Brain microvascular endothelial cell (primary cell): ENCODE measurements around the gene CDV3.
"Not testable (repeated sequence)": the region's sequence is repeated elsewhere in the genome, so short reads cannot be mapped to it uniquely, and the experiment has no call there.

Source experiments
- DNase-seq: peaks from one replicate; pipeline ENCODE4 v3.0.0-alpha.2; 2020
- H3K27ac ChIP-seq: fragments of 250-450 bp; sonication (Bioruptor Pico); 2 replicates; pipeline ENCODE4 v1.5.1; 2020; ENCODE audit warnings: mild to moderate bottlenecking, moderate library complexity
- H3K27me3 ChIP-seq: fragments of 250-450 bp; sonication (Bioruptor Pico); replicated peaks from 2 replicates; pipeline ENCODE4 v1.5.1; 2020; ENCODE audit warnings: mild to moderate bottlenecking
- H3K36me3 ChIP-seq: fragments of 250-450 bp; sonication (Bioruptor Pico); replicated peaks from 2 replicates; pipeline ENCODE4 v1.5.1; 2020; ENCODE audit warnings: mild to moderate bottlenecking
- H3K4me3 ChIP-seq: 2 replicates; pipeline ENCODE4 v1.5.1; 2011; ENCODE audit warnings: low read depth, mild to moderate bottlenecking, control low read depth, low read length, moderate library complexity
- in situ Hi-C: cut with HindIII; loops from 2 replicates; pipeline ENCODE4 v1.10.0; 2017; ENCODE audit warnings: low sequenced_read_pairs, low pct_ligation_motif_present
- TF ChIP-seq, protein P1 (sequence below): IDR thresholded peaks from 2 replicates; pipeline ENCODE4 v1.5.1; 2011; ENCODE audit warnings: low read depth, mild to moderate bottlenecking, moderate library complexity, low read length, control low read depth, inconsistent platforms; ENCODE audit errors: missing control alignments

CDV3 gene

DNA sequence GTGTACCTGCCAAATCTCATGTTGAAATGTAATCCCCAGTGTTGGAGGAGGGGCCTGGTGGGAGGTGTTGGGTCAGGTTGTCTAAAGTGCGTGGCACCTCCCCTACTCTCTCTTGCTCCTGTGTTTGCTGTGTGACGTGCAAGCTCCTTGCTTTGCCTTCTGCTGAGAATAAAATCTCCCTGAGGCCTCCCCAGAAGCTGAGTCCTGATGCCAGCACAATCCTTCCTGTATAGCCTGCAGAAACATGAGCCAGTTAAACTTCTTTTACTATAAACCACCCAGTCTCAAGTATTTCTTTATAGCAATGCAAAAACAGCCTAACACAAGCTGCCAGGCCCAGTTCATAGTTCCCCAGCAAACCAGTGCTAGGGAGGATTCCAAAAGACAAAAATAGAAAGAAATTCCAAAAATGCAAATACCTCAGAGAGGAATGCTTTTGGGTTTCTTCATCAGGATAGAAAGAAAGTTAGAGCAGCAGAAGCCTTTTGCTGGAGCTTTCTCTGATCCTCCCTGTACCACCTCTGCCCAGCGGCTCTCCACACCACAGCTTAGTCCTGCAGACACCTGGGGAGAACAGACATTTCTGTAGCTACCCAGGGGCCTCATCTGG lies 25.9 kb upstream of the CDV3 start:
- in situ Hi-C loops: no loop called here
- no peak overlapping the region for H3K27ac ChIP-seq
- H3K27me3 ChIP-seq: no peaks in the 10 kb centered on the region
- TF ChIP-seq, protein P1, sequence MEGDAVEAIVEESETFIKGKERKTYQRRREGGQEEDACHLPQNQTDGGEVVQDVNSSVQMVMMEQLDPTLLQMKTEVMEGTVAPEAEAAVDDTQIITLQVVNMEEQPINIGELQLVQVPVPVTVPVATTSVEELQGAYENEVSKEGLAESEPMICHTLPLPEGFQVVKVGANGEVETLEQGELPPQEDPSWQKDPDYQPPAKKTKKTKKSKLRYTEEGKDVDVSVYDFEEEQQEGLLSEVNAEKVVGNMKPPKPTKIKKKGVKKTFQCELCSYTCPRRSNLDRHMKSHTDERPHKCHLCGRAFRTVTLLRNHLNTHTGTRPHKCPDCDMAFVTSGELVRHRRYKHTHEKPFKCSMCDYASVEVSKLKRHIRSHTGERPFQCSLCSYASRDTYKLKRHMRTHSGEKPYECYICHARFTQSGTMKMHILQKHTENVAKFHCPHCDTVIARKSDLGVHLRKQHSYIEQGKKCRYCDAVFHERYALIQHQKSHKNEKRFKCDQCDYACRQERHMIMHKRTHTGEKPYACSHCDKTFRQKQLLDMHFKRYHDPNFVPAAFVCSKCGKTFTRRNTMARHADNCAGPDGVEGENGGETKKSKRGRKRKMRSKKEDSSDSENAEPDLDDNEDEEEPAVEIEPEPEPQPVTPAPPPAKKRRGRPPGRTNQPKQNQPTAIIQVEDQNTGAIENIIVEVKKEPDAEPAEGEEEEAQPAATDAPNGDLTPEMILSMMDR: no peak
- DNase-seq: no peak
- no peak overlapping the region for H3K4me3 ChIP-seq
- H3K36me3 ChIP-seq: no peaks in the 10 kb centered on the region

DNA sequence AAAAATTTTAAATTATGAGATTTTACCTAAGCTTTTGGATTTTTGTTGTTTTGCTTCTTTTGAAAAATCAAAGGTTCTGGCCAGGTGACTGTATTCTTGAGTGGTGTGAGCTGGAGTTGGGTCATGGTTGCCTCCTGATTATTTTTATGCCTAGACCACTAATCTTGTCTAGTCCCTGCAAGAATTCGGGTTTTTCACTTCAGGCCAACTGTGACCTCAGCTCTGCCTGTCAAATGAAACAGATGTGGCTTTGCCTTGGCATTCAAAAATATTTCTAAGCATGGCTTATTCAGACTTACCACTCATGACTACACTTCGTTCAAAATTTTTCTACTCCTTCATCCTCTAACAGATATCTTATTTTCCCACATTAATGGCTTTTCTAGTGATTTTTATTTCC lies 25.4 kb upstream of the CDV3 start:
- no peak overlapping the region for H3K27ac ChIP-seq
- no peak overlapping the region for H3K4me3 ChIP-seq
- TF ChIP-seq, protein P1: no peak
- H3K36me3 ChIP-seq: no peaks in the 10 kb centered on the region
- DNase-seq: no peak
- in situ Hi-C loops: no loop called here
- no peaks in the 10 kb centered on the region for H3K27me3 ChIP-seq

DNA sequence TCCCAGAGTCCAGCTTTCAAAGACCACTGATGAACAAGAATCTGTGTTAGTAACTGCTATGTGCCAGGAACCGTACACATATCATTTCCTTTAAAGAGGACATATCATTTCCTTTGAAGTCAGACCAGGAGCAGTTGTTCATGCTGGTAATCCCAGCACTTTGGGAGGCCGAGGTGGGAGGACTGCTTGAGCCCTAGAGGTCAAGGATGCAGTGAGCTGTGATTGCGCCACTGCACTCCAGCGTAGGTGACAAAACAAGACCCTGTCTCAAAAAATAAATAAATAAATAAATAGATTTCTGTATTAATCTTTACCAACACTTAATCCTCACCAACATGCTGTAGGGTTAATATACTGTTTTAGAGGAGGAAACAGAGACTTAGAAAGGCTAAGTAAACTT lies 23.9 kb upstream of the CDV3 start:
- in situ Hi-C loops: no loop called here

DNA sequence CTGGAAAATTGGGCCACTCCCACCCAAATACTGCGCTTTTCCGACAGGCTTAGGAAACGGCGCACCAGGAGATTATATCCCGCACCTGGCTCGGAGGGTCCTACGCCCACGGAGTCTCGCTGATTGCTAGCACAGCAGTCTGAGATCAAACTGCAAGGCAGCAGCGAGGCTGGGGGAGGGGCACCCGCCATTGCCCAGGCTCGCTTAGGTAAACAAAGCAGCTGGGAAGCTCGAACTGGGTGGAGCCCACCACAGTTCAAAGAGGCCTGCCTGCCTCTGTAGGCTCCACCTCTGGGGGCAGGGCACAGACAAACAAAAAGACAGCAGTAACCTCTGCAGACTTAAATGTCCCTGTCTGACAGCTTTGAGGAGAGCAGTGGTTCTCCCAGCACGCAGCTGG lies 21.9 kb upstream of the CDV3 start:
- in situ Hi-C loops, DNase-seq, H3K36me3 ChIP-seq, H3K27ac ChIP-seq, H3K4me3 ChIP-seq, H3K27me3 ChIP-seq: not testable (repeated sequence)

More for the DNA sequence above, 23.9 kb upstream of the CDV3 start:
- TF ChIP-seq, protein P1: no peak
- no peak overlapping the region for H3K27ac ChIP-seq
- no peak for DNase-seq
- no peaks in the 10 kb centered on the region for H3K27me3 ChIP-seq
- no peaks in the 10 kb centered on the region for H3K36me3 ChIP-seq
- H3K4me3 ChIP-seq: no peak overlapping the region

DNA sequence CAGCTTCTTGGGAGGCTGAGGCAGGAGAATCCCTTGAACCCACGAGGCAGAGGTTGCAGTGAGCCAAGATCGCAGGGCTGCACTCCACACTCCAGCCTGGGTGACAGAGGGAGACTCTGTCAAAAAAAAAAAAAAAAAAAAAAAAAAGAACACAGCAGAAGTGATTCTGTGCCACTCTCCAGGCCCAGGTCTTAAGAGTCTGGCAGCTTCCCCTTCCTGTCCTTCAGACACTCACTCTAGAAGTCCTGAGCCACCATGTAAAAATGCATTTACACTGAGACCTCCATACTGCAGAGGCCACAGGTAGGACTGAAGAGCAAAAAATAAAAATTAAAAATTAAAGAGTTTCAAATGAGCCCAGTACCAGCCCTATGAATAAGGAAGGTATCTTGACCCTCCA lies 11.8 kb upstream of the CDV3 start:
- no peaks in the 10 kb centered on the region for H3K36me3 ChIP-seq
- H3K4me3 ChIP-seq: no peak overlapping the region
- no peak overlapping the region for H3K27ac ChIP-seq
- TF ChIP-seq, protein P1: no peak
- no peak for DNase-seq
- no peaks in the 10 kb centered on the region for H3K27me3 ChIP-seq
- in situ Hi-C loops: no loop called here

DNA sequence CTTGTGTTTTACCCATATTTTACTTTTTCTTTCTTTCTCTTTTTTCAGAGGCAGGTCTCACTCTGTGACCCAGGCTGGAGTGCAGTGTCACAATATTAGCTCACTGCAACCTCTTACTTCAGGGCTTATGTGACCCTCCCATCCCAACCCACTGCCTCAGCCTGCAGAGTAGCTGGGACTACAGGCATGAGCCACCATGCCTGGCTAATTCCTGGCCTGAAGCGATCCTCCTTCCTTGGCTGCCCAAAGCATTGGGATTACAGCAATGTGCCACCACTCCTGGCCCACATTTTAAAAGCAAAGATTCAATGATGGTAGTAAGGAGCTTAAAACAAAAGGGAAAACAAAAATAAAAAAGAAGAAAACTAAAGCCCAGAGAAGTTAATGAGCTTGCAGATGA lies 11.1 kb upstream of the CDV3 start:
- Histone ChIP-seq H3K27me3 (no peaks in the 10 kb centered on the region), H3K36me3 (no peaks in the 10 kb centered on the region), H3K4me3 (no peak overlapping the region), H3K27ac (no peak overlapping the region)
- TF ChIP-seq, protein P1: no peak
- DNase-seq: no peak
- in situ Hi-C loops: no loop called here
